HG03103 (cell line): ENCODE measurements around the gene HTRA3.

Experiments
- ATAC-seq: cut with Tn5 transposase; IDR thresholded peaks from one replicate; pipeline ENCODE4 v1.9.1; 2021; ENCODE audit warnings: low read depth; ENCODE audit not compliant: unreplicated experiment

HTRA3 gene

DNA sequence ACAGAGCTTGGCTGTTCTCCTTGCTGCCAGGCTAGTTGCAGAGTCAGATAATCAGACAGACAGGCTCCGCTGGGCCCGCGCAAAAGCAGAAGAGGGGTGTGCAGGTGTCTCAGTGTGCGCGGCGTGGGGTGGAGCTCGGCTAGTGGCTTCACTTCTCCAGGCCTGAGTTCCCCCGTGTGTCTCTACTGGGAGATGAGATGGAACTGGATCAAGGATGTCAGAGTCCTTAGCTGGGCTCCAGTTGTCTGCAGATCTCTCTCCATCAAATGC lies 21.1 kb downstream of the HTRA3 start:
- no peak for ATAC-seq

DNA sequence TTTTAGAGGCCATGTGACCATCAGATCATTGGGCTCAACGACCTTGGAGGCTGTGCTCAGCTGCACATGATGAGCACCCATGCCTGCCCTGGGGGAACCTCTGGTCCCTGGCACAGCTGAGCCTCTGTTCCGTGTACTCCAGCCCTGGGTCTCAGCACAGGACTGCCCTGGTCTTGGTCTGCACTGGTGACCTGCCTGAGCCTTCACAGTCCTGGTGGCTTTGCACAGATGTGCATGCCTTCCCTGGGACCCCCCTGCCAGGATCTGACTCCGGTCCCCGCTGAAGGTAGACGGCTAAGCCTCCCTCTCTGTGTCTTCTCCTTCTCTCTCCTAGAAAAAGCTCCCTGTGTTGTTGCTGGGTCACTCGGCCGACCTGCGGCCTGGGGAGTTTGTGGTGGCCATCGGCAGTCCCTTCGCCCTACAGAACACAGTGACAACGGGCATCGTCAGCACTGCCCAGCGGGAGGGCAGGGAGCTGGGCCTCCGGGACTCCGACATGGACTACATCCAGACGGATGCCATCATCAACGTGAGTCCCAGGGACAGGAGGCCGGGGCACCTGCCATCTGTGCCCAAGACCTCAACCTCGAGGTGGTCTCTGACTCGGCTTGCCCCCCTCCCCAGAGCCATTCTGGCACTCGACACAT lies 21.6 kb downstream of the HTRA3 start:
- no peak for ATAC-seq

DNA sequence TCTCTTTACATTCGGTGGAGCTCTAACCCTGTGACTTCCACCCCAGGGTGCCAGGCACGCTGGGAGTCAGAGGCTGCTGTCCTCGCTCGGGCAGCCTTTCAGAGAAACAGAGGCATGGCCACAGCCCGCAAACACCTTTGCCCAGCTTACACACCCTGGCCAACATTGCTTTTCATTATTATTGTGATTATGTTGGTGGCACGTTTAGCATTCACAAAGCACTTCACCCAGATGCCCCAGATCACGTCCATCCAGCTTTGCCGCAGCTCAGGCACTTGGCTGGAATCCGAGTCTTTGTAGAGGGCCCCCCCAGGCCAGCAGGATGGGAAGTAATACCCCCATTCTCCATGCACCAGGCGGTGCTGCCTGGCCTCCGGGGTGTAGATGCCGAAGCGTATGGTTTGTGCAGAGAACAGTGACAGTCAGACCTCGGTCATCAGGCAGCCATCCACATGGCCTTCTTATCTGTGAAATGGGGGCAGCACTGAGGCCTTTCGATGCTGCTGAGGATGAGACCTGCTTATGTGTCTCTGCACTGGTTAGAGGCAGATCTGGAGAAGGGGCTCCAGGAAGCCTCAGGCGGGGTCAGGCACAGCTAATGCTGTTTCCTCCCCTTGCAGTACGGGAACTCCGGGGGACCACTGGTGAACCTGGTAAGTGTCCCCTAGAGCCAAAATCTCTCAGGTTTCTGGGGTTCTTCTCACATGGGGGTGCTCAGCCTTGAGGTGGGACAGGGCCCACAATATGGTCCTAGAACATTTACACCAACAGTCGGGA lies 22.3 kb downstream of the HTRA3 start:
- ATAC-seq = no peak

DNA sequence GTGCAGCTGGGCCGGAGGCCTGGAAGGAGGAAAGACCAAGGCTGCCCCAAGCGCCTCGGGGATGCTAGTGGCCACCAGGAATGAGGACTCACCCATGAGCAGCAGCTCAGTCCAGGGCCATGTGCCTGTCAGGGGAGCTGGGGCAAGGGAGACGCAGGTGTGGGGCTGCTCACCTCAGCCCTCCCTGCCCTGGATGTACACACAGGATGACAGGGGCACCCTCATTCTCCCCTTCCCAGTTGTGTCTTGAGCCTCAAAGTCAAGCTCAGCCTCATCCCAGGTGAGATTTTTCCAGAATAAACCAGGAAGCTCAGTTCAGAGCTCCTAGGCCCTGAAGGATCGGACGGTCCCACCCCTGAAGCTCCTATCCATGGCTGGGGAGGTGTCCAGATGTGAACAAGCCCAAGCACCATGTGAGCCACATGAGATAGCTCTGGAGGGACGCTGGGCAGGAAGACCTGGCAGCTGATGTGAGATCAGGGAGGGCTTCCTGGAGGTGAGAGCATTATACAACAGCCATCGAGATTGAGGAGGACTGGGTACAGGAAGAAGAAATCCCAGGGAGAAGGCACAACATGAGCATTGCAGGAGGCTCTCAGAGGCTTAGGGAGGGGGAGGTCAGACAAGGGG lies 23.0 kb downstream of the HTRA3 start:
- ATAC-seq = no peak

DNA sequence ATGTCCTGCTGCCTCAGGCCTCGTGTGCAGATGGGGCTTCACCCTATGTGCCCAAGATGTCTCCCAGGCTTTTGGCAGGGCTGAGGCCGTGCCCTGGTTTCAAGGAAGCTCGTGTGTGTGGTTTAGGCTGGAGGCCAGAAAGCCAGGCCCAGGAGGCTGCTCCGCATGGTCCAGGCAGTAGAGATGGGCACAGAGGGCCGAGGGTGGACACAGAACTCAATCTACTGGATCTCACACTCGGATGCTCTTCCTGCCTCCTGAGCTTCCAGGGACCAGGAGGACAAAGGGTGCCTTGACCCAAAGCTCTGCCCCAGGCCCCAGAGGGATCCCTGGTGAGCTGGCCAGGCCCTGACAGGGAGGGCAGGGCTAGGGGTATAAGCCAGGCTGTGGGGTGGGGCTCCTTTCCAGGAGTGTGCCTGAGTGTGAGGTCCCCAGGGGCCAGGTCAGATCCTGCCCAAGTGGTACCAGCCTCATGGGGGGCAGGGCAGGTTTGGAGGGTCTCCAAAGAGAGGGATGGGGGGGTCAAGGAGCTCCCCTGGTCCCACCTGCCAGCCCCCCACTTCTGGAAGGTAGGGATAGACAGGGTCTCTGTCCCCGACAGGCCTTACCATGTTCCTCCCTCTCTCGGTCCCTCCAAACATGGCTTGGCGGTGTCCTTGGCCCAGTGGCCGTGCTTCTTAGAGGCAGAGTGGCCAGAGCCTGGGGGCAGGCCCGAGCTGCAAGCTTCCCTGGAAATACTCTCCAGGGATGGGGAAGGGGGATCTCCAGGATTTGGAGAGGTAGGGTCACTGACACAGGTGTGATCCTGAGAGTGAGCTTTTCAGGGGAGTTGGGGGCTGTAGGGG lies 23.8 kb downstream of the HTRA3 start:
- ATAC-seq = no peak

DNA sequence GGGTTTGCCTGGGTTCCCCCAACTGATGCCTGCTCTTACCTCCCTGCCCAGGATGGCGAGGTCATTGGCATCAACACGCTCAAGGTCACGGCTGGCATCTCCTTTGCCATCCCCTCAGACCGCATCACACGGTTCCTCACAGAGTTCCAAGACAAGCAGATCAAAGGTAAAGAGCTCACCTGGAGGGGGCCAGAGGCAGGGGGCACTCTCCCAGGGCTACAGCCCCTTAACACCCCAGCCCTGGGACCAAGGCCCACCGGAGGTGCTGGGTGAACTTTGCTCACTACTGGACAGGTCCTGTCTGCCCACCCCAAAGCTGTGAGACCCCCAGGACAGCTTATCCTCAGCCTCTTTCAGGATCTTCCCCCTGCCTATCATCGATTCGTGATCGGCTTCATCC lies 24.5 kb downstream of the HTRA3 start:
- no peak for ATAC-seq

DNA sequence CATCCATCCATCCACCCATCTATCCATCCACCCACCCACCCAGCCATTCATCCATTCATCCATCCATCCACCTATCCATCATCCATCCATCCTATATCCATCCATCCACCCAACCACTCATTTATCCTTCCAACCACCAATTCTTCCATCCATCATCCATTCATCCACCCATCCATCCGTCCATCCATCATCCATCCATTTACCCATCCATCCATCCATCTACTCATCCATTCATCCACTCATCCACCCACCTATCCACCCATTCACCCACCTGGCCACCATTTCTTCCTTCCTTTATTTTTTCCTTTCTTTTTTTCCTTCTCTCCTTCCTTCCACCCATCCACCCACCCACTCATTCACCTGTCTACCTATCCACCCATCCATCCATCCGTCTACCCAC lies 25.2 kb downstream of the HTRA3 start:
- ATAC-seq = no peak

DNA sequence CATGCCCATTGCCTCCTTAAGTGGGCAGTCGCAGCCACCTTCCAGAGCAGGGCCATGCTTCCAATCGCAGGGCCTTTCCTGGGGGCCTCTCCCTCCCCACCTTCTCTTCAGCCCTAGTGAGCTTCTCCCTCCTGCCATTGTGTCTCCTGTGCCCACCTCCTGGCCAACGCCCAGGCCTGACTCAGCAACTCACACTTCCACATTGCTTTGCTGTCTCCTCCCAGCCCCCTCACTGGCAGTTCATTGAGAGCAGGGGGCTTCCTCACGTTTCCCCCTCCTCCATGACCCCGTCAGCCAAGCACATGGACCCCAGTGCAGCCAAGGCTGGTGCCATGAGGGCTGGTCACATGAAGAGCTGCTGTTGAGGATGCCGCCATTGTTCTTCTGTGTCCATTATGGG lies 25.9 kb downstream of the HTRA3 start:
- no peak for ATAC-seq

DNA sequence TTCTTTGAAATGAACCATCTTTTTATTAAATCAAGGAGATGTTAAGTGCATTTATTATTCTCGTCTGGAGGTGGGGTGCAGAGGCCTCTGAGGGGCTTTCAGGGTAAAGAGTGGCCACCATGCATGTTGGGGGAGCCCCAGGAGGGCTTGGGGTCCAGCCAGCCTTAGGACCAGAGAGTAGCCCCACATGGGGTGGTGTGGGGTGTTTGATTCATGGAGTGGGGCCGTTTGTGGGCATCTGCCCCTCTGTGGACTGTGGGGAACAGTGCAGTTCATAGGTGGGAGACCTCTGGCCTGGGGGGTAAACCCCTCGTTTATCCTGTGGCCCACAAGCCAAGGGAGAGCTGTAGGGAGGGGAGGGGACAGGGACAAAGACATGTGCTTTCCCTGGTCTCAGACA lies 26.9 kb downstream of the HTRA3 start:
- no peak for ATAC-seq

DNA sequence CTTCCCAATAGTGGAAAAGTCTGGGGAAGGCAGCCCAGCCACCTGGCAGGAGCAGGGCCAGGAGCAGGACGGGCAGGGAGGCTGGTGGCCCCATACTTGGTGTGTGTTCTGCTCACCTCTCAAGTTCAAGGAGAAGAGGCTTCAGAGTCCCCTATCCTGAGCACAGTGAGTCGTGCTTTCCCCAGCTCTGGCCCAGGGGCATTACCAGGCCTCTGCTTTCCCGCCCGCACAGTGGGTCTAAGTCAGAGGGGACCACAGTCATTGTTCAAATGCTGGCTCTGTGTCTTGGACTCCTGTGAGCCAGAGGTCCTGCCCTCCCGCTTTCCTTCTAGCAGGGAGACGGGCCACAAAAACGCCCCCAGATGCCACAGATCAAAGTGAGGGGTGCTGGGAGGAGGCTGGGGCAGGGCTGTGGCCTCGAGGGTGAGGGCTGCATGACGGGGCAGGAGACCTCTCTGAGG lies 27.6 kb downstream of the HTRA3 start:
- ATAC-seq = no peak

DNA sequence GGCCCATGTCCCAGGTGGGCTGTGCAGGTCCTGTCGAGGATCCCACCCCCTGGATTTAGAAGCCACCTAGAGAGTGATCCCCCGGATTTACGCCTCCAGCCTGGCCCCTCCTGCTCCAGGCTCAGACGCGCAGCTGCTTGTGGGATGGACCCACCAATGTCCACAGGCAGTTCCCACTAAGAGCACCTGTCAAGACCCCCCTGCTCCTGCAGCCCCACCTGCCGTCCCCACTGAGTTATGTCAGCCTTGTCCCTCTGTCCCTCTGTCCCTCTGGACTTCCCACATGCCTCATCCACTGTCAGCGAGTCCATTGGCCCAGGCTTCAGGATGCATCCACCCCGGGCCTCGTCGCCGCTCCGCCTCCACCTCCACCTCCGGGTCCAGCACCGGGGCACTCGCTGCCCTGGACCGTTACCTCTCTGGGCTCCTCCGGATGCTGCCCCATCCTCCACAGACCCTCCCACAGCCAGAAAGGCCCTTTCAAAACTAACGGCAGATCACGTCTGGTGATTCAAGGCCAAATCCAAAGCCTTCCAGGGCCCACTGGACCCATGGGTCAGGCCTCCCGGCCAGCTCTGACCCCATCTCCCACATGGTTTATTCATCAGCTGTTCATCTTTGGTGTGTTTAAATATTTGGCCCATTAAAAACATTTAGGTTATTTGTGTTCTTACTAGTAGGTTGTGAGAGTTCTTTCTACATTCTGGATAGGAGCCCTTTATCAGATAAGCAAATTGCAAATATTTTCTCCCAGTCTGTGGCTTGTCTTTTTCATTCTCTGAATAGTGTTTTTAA lies 28.3 kb downstream of the HTRA3 start:
- ATAC-seq = no peak

DNA sequence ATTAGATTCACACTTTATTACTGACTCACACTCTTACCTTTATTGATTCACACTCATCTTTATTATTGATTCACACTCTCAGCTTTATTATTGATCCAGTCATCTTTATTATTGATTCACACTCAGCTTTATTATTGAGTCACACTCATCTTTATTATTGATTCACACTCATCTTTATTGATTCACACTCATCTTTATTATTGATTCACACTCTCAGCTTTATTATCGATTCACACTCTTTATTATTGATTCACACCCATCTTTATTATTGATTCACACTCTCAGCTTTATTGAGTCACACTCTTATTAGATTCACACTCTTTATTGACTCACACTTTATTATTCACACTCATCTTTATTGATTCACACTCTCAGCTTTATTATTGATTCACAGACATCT lies 31.3 kb downstream of the HTRA3 start:
- ATAC-seq = no peak

DNA sequence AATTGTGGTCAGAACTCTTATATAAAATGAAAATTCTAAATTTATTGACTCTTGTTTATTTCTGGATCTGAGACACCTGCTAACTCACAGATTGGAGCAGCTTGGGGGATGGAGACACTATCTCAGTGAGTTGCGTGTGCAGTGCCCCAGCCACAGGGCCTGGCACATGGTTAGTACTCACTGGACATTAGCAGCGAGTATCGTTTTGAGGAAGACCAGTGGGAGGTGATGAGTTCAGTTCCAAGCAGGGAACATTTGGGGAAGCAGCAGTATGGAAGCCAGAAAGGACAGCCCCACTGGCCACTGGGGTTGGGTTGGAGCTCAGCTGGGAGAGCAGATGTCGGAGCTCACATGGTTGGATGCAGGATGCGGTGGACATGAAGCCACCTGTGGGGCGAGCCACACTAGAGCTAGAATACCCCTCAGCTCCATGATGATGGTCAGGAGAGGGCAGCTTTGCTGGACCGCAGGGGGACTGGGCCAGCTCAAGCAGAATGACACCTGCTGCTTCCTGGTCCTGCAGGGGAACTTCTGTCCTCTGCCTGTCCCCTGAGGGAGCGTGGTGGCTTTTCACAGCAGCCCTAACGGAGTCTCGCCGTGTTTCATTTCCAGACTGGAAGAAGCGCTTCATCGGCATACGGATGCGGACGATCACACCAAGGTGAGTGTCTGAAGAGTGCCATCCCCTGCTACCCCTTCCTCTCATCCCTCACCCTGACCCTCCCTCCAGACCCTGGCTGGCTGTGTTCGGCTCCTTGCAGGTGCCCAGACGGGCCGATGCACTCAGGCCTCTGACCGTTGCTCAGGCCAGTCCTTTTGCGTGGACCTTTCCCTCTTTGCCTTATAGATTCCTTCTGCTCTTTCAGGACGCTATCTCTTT lies 32.5 kb downstream of the HTRA3 start:
- no peak for ATAC-seq

DNA sequence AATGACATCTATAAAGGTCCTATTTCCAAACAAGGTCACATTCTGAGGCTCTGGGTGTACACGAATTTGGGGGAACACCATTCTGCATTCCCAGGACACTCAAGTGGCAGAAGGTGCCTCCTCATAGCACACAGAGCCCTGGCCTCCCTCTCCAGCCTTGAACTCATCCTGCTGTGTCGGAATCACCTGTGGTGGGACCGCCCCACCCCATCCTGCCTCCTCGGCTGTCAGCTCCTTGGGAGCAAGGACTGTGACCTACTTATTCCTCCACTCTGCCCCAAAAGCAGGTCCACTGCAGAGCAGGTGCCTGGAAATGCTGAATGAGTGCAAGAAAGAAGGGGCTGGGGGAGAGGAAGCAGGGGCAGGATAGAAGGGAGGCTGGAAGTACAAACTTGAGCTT lies 33.5 kb downstream of the HTRA3 start:
- no peak for ATAC-seq

DNA sequence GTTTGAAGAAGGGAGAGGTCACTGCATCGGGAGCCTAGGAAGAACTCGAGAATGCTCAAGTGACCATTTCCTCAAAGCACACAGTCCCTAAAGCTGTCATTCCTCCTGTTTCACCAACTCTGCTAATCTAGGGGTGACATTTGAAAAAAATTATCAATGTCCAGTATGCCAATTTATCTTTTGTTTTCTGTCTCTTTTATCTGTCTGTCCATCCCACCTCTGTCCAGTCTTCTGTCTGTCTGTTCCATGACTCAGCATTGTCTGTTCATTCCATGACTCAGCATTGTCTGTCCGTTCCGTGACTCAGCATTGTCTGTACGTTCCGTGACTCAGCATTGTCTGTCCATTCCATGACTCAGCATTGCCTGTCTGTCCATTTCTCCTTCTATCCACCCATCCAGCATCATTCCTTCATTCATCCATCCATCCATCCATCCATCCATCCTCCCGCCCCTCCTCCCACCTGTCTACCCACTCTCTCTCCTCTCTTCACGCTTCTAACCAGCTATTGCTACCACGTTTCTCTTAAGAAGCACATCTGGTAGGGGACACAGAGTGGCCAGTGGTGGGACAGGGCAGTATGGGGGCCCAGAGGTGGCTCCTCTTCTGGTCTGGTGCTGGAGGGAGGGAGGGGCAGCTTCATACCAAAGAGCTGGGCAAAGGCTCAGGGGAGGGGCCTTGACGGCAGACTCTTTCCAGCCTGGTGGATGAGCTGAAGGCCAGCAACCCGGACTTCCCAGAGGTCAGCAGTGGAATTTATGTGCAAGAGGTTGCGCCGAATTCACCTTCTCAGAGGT lies 34.1 kb downstream of the HTRA3 start:
- ATAC-seq = no peak

DNA sequence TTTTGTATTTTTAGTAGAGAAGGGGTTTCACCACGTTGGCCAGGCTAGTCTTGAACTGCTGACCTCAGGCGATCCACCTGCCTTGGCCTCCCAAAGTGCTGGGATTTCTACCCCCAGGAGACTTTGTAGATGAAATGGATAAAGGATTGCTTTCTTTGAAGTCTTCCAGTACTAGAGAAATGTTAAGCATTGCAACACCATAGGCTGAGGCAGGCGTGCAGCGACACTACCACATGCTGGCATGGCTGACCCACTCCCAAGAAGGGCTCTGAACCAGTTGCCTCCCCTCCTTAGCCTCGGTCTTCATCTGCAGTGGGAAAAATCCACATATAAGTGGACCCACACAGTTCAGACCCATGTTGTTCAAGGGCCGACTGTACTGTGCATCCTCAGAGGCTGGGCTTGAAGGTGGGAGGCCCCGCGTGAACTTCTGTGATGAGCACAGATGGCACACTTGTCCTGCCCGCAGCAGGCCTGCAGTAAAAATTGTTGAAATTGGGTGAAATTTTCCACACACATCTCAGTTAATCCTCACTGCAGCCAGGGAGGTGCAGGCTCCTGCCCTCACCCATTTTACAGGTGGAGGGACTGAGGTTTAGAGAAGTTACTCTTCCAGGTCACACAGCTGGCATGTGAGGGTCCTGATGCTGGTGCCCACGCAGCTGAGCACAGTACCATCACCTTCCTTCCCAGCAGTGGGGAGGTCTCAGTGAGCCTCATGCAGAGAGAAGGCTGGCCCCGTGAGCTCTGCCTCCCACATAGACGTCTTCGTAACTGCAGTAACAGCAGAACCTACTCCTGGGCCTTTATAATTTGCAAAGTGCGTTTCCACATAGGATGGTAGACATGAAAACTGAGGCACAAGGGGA lies 35.5 kb downstream of the HTRA3 start:
- no peak for ATAC-seq

DNA sequence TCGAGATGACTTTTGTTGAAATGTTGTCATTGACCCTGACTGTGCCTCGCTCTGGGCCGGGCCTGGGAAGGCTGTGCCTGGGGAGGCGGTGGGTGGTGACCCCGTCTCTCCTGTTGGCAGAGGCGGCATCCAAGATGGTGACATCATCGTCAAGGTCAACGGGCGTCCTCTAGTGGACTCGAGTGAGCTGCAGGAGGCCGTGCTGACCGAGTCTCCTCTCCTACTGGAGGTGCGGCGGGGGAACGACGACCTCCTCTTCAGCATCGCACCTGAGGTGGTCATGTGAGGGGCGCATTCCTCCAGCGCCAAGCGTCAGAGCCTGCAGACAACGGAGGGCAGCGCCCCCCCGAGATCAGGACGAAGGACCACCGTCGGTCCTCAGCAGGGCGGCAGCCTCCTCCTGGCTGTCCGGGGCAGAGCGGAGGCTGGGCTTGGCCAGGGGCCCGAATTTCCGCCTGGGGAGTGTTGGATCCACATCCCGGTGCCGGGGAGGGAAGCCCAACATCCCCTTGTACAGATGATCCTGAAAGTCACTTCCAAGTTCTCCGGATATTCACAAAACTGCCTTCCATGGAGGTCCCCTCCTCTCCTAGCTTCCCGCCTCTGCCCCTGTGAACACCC lies 36.4 kb downstream of the HTRA3 start:
- no peak for ATAC-seq
